GM23248 (cell line): ENCODE measurements around the gene HOXB2.

Source experiments
- EZH2 ChIP-seq: fragments of 200-600 bp; sonication (generic); IDR thresholded peaks from 2 replicates; pipeline ENCODE4 v1.6.1; 2018; ENCODE audit warnings: antibody characterized with exemption, mild to moderate bottlenecking; ENCODE audit not compliant: insufficient read depth, poor library complexity, severe bottlenecking
- EZH2phosphoT487 ChIP-seq: fragments of 200-600 bp; sonication (generic); IDR thresholded peaks from 2 replicates; pipeline ENCODE4 v1.6.1; 2018; ENCODE audit warnings: antibody characterized with exemption, moderate library complexity, mild to moderate bottlenecking, low read depth; ENCODE audit not compliant: insufficient read depth

DNA sequence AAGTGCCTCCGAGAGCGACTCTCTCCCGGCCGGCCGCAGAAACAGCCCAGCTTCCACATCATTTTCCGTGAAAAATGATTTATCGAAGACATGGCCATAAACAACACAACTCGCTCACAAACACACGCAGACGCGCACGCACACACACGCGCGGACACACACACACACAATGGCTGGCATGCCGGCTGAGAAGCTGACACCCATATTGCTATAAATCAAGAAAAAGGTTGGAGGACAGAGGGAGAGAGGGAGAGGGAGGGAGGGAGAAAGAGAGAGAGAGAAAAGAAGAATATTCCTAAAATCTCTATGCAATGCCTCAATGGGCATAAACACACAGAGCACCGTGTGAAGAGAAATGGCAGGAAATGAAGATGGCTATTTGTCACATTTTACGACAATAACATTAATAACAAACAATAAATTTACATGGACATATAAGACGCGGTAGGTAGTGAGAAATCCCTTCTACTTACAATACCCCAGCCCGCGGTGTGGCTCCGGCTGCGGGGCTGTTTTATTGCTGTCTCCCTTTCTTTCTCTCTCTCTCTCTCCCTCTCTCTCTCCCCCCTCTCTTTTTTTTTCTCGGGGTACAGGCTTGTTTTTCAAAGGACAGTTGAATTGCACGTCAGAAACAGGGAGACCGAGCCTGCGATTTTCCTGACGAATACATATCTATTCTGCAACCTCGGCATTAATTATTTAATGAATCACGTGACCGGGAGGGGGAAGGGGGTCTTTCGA lies 23.8 kb upstream of the HOXB2 start:
- no peak for TF ChIP-seq EZH2
- TF ChIP-seq EZH2phosphoT487 = no peak
